K562 (cell line): ENCODE measurements around the gene PRM2. TPM values are rescaled to one million over a fixed set of nuclear protein-coding genes. Genes with fewer than 3 reads are reported as not detected.

Experiments used
- ATAC-seq: fragments of 200-7000 bp; cut with Tn5 transposase; 3 replicates; pipeline ENCODE4 v1.9.1; 2020; ENCODE audit warnings: moderate library complexity
- BruUV-seq: library from RNA; stranded (reverse); fragments of 400-500 nt; replicated peaks from 2 replicates; lab custom pipeline; 2021; lab: Mats Ljungman, UMichigan
- CTCF ChIA-PET: fragments of 300-600 bp; formaldehyde crosslinking; extraction: SDS; loops from one replicate; lab custom pipeline; 2021; ENCODE audit warnings: low intra/inter-chr PET ratio; lab: Yijun Ruan, JAX
- POLR2A ChIA-PET: fragments of 300-600, 350-650 bp; sonication (Branson Sonifier 250); formaldehyde crosslinking; extraction: SDS; loops from one replicate; lab custom pipeline; 2021; ENCODE audit warnings: antibody characterized with exemption, inconsistent platforms; lab: Yijun Ruan, JAX
- DNase-seq, 4 experiments: peaks; one replicate each; pipeline versions ENCODE4 v3.0.0 to v3.0.0-alpha.2; 2011 to 2018; ENCODE audit warnings: low spot score in 3 of 4, mixed read lengths in 3 of 4; ENCODE audit errors: extremely low read depth in 1 of 4
- FAIRE-seq: peaks from 2 replicates; lab custom pipeline; 2011; peaks lifted over from hg19 to GRCh38; lab: Jason Lieb, UNC
- H2AFZ ChIP-seq: 2 replicates; pipeline ENCODE4 v1.6.0; 2011; ENCODE audit warnings: low read depth, low read length, control low read depth, inconsistent platforms
- H3K27ac ChIP-seq: fragments of 200-600 bp; 3 replicates; pipeline ENCODE4 v1.8.0; 2011; ENCODE audit warnings: low read depth, mild to moderate bottlenecking, control low read depth, inconsistent platforms, low read length, moderate library complexity, mixed read lengths; ENCODE audit errors: extremely low read depth
- H3K27me3 ChIP-seq, 2 experiments: fragments of 300-600 bp in 1 of 2; 2 replicates in 1 of 2; 3 replicates in 1 of 2; pipeline versions ENCODE4 v1.6.0 to v1.8.0; 2011; ENCODE audit warnings: inconsistent platforms in 2 of 2, low read length in 2 of 2, mild to moderate bottlenecking in 1 of 2, mixed read lengths in 1 of 2, moderate library complexity in 1 of 2; ENCODE audit not compliant: control insufficient read depth in 2 of 2, insufficient read depth in 2 of 2
- H3K36me3 ChIP-seq: fragments of 300-600 bp; 3 replicates; pipeline ENCODE4 v1.8.0; 2011; ENCODE audit warnings: mild to moderate bottlenecking, low read length, inconsistent platforms; ENCODE audit not compliant: control insufficient read depth, insufficient read depth
- H3K4me1 ChIP-seq, 2 experiments: fragments of 200-600 bp in 1 of 2; replicated peaks in 1 of 2; 2 replicates in 1 of 2; 3 replicates in 1 of 2; pipeline versions ENCODE4 v1.5.1 to v1.8.0; 2011; ENCODE audit warnings: inconsistent platforms in 2 of 2, low read length in 2 of 2, mild to moderate bottlenecking in 1 of 2, mixed read lengths in 1 of 2, moderate library complexity in 1 of 2; ENCODE audit not compliant: control insufficient read depth in 2 of 2, insufficient read depth in 2 of 2
- H3K4me2 ChIP-seq: 2 replicates; pipeline ENCODE4 v1.6.1; 2011; ENCODE audit warnings: low read length, control low read depth, inconsistent platforms, mixed read lengths; ENCODE audit not compliant: insufficient read depth
- H3K4me3 ChIP-seq: fragments of 200-600 bp; sonication (generic), shearing (Covaris generic); 2 replicates; pipeline ENCODE4 v1.5.1; 2016; ENCODE audit warnings: control low read depth, inconsistent platforms
- H3K79me2 ChIP-seq: fragments of 200-600 bp; 3 replicates; pipeline ENCODE4 v1.8.0; 2011; ENCODE audit warnings: low read length, inconsistent platforms; ENCODE audit not compliant: control insufficient read depth, insufficient read depth
- H3K9ac ChIP-seq, 2 experiments: 2 replicates each; pipeline versions ENCODE4 v1.6.0 to v1.6.1; 2011; ENCODE audit warnings: low read depth in 2 of 2, low read length in 2 of 2, control low read depth in 1 of 2, inconsistent platforms in 1 of 2, mild to moderate bottlenecking in 1 of 2, mixed read lengths in 1 of 2; ENCODE audit not compliant: insufficient read depth in 1 of 2
- H3K9me1 ChIP-seq: one replicate; pipeline ENCODE4 v1.6.0; 2011; ENCODE audit warnings: inconsistent platforms, mild to moderate bottlenecking, low read length, moderate library complexity; ENCODE audit not compliant: control insufficient read depth, insufficient read depth
- H3K9me3 ChIP-seq: replicated peaks from 2 replicates; pipeline ENCODE4 v1.5.1; 2011; ENCODE audit warnings: low read depth, low read length, inconsistent platforms; ENCODE audit not compliant: control insufficient read depth, insufficient read depth
- H4K20me1 ChIP-seq: replicated peaks from 2 replicates; pipeline ENCODE4 v1.6.1; 2011; ENCODE audit warnings: low read length, inconsistent platforms, mixed read lengths; ENCODE audit not compliant: control insufficient read depth, insufficient read depth
- BCOR ChIP-seq: fragments of 450-650 bp; IDR thresholded peaks from 2 replicates; pipeline ENCODE4 v1.6.1; 2016
- KDM1A ChIP-seq, 2 experiments: fragments of 450-650 bp; IDR thresholded peaks; 2 replicates each; pipeline ENCODE4 v1.6.1; 2016; ENCODE audit warnings: mild to moderate bottlenecking in 2 of 2
- PHB ChIP-seq: fragments of 250-450 bp; sonication (Bioruptor Pico); IDR thresholded peaks from 2 replicates; pipeline ENCODE4 v1.5.0; 2021
- RBM25 ChIP-seq: fragments of 200-400 bp; formaldehyde crosslinking; IDR thresholded peaks from 2 replicates; pipeline ENCODE4 v1.6.1; 2018; ENCODE audit warnings: low read length, low read depth, moderate library complexity; ENCODE audit not compliant: severe bottlenecking
- RNF2 ChIP-seq: sonication (generic); IDR thresholded peaks from 2 replicates; pipeline ENCODE4 v1.6.1; 2016
- SMARCA5 ChIP-seq: fragments of 450-650 bp; IDR thresholded peaks from 2 replicates; pipeline ENCODE4 v1.6.1; 2016
- STAT5A ChIP-seq: IDR thresholded peaks from 2 replicates; pipeline ENCODE4 v1.6.1; 2012; ENCODE audit warnings: low read length, inconsistent platforms, borderline replicate concordance
- WGBS: fragments of 100-300 bp; shearing (Covaris generic); methylation state at CpG from one replicate; pipeline ENCODE4 v1.1.6; 2016; ENCODE audit warnings: low coverage, mixed read lengths; ENCODE audit not compliant: insufficient coverage; ENCODE audit errors: missing lambda C conversion rate; 5-methylcytosine and 5-hydroxymethylcytosine counted together
- in situ Hi-C: fragments of 300-500 bp; cut with MboI; formaldehyde crosslinking; loops from 4 replicates; pipeline ENCODE4 v1.15.0; 2018; ENCODE audit warnings: inconsistent platforms, mixed read lengths
- intact Hi-C: fragments of 100-400 bp; cut with micrococcal nuclease; formaldehyde crosslinking; loops from 2 replicates; pipeline ENCODE4 v1.14.2; 2022
- polyA plus RNA-seq, 8 experiments: library from polyadenylated mRNA; depleted of rRNA in 4 of 8; stranded (reverse) in 5 of 8; unstranded in 3 of 8; fragments of >200 nt; fragmentation: Nextera tagmentation in 2 of 8; fragmentation: Illumina TruSeq in 1 of 8; extraction: Ambion mirVana in 2 of 8; extraction: Trizol in 1 of 8; gene quantifications; 2 replicates each; pipeline versions ENCODE4 v1.2.1 to v1.2.3, GENCODE V29; 2011 to 2014; ENCODE audit warnings: inconsistent platforms in 1 of 8, missing spikeins in 1 of 8
- total RNA-seq, 7 experiments: library from RNA; depleted of rRNA in 6 of 7; stranded (reverse); fragments of >200 nt in 6 of 7; fragmentation: Illumina TruSeq in 2 of 7; extraction: Trizol in 2 of 7; gene quantifications; 2 replicates each; pipeline versions ENCODE4 v1.2.1 to v1.2.3, GENCODE V29; 2011 to 2021; ENCODE audit warnings: low replicate concordance in 1 of 7

Gene PRM2
- total and polyA plus RNA-seq, 9 of the 15 experiments (the other 6 are each of a cell fraction or from before 2014, with no cell fraction given), result not detected

- FAIRE-seq, result no peak
- H3K9me1 ChIP-seq, result no peaks in the 10 kb centered on the region
- no peak overlapping the region for H3K4me3 ChIP-seq
- H3K9me3 ChIP-seq, result no peaks in the 10 kb centered on the region
- no peak overlapping the region for H2AFZ ChIP-seq
- H3K4me2 ChIP-seq, result no peak overlapping the region
- H4K20me1 ChIP-seq, result peaks cover 11% of the 10 kb centered on the region; the same call in 1 of the 2 replicates
- WGBS, result 41% methylated on average over 12 of the region's 12 CpGs
- CTCF ChIA-PET, result interaction anchor here (5.2 kb wide), 1 partner anchor 289 kb away, joined by 58 read pairs; no protein-coding TSS in a partner anchor
- intact Hi-C loops, result loop anchor here (10.0 kb wide), 2 partner anchors 55 to 125 kb away; no protein-coding TSS in a partner anchor
- peaks cover 7% of the 10 kb centered on the region for H3K79me2 ChIP-seq
- H3K27me3 ChIP-seq, result peaks cover 0 to 19% of the 10 kb centered on the region in 2 experiments; a peak in 3 of 5 replicates
- peaks cover 11 to 25% of the 10 kb centered on the region in 2 experiments; a peak in 4 of 5 replicates for H3K4me1 ChIP-seq
- POLR2A ChIA-PET, result interaction anchor here (0.6 to 1.2 kb wide), 4 partner anchors 11 to 211 kb away, joined by 3 to 6 read pairs (median 4); partner anchors contain the start of gene PRM2
- in situ Hi-C loops, result loop anchor here (5.0 kb wide), 2 partner anchors 92 to 303 kb away; no protein-coding TSS in a partner anchor
- DNase-seq, result no peak
- H3K27ac ChIP-seq, result no peak overlapping the region
- BruUV-seq, result no TSS peak
- peak overlapping the region in 1 of 2 experiments; percentile 16; a peak in 1 of 4 replicates for H3K9ac ChIP-seq
- no peak for ATAC-seq
- no peak for TF ChIP-seq RNF2
- TF ChIP-seq RBM25, result peak; percentile 79
- peak; percentile 45 to 71; a peak in 3 of 4 replicates for TF ChIP-seq KDM1A (IDR thresholded peaks at IDR 0.05)
- TF ChIP-seq BCOR, result peak; percentile 90
- peak; percentile 69; the same call in 1 of the 2 replicates for TF ChIP-seq SMARCA5
- TF ChIP-seq STAT5A, result no peak
- TF ChIP-seq PHB, result no peak
- no peaks in the 10 kb centered on the region for H3K36me3 ChIP-seq
Measured at GRCh38 chr16:11259655-11260595, 16.4 kb downstream of the PRM2 start.
